ENCODE measurements around the gene ATP6V1C2.

DNA sequence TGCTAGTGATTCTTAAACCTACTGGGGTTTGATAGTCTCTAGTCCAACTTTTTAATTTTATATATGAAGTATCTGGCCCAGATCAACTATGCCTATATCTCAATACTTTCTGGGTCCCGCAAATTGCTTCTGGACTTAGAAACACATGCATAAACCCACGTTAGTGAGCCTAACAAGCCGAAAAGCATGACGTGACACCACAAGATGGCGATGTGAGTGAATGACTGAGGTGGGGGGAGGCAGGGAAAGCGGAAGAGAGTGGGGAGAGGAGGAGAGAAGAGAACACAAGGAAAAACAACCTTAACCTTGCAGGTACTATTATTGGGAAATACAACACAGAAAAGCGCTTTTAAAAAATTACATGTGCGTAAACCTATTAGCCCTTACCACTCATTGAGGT, 77.4 kb downstream of the ATP6V1C2 start:
- TF ChIP-seq, protein P1, sequence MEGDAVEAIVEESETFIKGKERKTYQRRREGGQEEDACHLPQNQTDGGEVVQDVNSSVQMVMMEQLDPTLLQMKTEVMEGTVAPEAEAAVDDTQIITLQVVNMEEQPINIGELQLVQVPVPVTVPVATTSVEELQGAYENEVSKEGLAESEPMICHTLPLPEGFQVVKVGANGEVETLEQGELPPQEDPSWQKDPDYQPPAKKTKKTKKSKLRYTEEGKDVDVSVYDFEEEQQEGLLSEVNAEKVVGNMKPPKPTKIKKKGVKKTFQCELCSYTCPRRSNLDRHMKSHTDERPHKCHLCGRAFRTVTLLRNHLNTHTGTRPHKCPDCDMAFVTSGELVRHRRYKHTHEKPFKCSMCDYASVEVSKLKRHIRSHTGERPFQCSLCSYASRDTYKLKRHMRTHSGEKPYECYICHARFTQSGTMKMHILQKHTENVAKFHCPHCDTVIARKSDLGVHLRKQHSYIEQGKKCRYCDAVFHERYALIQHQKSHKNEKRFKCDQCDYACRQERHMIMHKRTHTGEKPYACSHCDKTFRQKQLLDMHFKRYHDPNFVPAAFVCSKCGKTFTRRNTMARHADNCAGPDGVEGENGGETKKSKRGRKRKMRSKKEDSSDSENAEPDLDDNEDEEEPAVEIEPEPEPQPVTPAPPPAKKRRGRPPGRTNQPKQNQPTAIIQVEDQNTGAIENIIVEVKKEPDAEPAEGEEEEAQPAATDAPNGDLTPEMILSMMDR (IDR thresholded peaks at IDR 0.05), result no peak
- TF ChIP-seq POLR2A (IDR thresholded peaks at IDR 0.05), result no peak

All from lower leg skin (tissue), 3 donors.